SK-N-SH treated with all-trans-retinoic acid at 6 μM for 48 hours (cell line): ENCODE results near the gene PAXIP1.
"Not testable (repeated sequence)": the region's sequence is repeated elsewhere in the genome, so short reads cannot be mapped to it uniquely, and the experiment has no call there.

Experiments used
- ATAC-seq: fragments of 200-7000 bp; cut with Tn5 transposase; 3 replicates; pipeline ENCODE4 v1.9.1; 2020; ENCODE audit warnings: mild to moderate bottlenecking, moderate library complexity
- ARNTL ChIP-seq: fragments of 450-650 bp; formaldehyde crosslinking; IDR thresholded peaks from 2 replicates; pipeline ENCODE4 v1.5.0; 2020; ENCODE audit warnings: low read depth, mild to moderate bottlenecking, moderate library complexity, borderline replicate concordance
- BACH2 ChIP-seq: fragments of 250-450 bp; sonication (Bioruptor Pico); IDR thresholded peaks from 2 replicates; pipeline ENCODE4 v1.9.0; 2021; ENCODE audit warnings: mild to moderate bottlenecking, borderline replicate concordance
- CSDC2 ChIP-seq: fragments of 250-450 bp; sonication (Bioruptor Pico); IDR thresholded peaks from 2 replicates; pipeline ENCODE4 v1.5.0; 2020; ENCODE audit warnings: mild to moderate bottlenecking, moderate library complexity
- CSRNP3 ChIP-seq: fragments of 250-450 bp; sonication (Bioruptor Pico); IDR thresholded peaks from 2 replicates; pipeline ENCODE4 v1.5.1; 2021; ENCODE audit warnings: mild to moderate bottlenecking, moderate library complexity
- ESRRG ChIP-seq: fragments of 250-450 bp; sonication (Bioruptor Pico); IDR thresholded peaks from 2 replicates; pipeline ENCODE4 v1.6.1; 2021; ENCODE audit warnings: mild to moderate bottlenecking
- GLIS3 ChIP-seq: fragments of 250-450 bp; sonication (Bioruptor Pico); IDR thresholded peaks from 2 replicates; pipeline ENCODE4 v1.5.0; 2020; ENCODE audit warnings: mild to moderate bottlenecking, moderate library complexity
- ISL1 ChIP-seq: fragments of 250-450 bp; sonication (Bioruptor Pico); IDR thresholded peaks from 2 replicates; pipeline ENCODE4 v2.1.2; 2022; ENCODE audit warnings: mild to moderate bottlenecking, moderate library complexity
- PPARA ChIP-seq: fragments of 250-450 bp; sonication (Bioruptor Pico); IDR thresholded peaks from 2 replicates; pipeline ENCODE4 v1.5.0; 2020; ENCODE audit warnings: mild to moderate bottlenecking, borderline replicate concordance
- RARB ChIP-seq: fragments of 250-450 bp; sonication (Bioruptor Pico); IDR thresholded peaks from 2 replicates; pipeline ENCODE4 v1.8.0; 2021; ENCODE audit warnings: mild to moderate bottlenecking, moderate library complexity
- SNAI2 ChIP-seq: fragments of 250-450 bp; sonication (Bioruptor Pico); IDR thresholded peaks from 2 replicates; pipeline ENCODE4 v1.5.0; 2020; ENCODE audit warnings: mild to moderate bottlenecking, moderate library complexity
- TCF4 ChIP-seq: fragments of 250-450 bp; sonication (Bioruptor Pico); IDR thresholded peaks from 2 replicates; pipeline ENCODE4 v1.8.0; 2021; ENCODE audit warnings: mild to moderate bottlenecking, moderate library complexity, borderline replicate concordance
- TOX ChIP-seq: fragments of 250-450 bp; sonication (Bioruptor Pico); IDR thresholded peaks from 2 replicates; pipeline ENCODE4 v1.8.0; 2021; ENCODE audit warnings: mild to moderate bottlenecking, moderate library complexity, borderline replicate concordance
- ZC3H10 ChIP-seq: fragments of 250-450 bp; sonication (Bioruptor Pico); IDR thresholded peaks from 2 replicates; pipeline ENCODE4 v1.5.1; 2021; ENCODE audit warnings: mild to moderate bottlenecking, moderate library complexity
- ZFP3 ChIP-seq: fragments of 250-450 bp; sonication (Bioruptor Pico); IDR thresholded peaks from 2 replicates; pipeline ENCODE4 v1.5.0; 2020; ENCODE audit warnings: mild to moderate bottlenecking, moderate library complexity
- ZFP30 ChIP-seq: fragments of 450-650 bp; formaldehyde crosslinking; IDR thresholded peaks from 2 replicates; pipeline ENCODE4 v1.5.0; 2022; ENCODE audit warnings: mild to moderate bottlenecking, moderate library complexity
- ZNF70 ChIP-seq: fragments of 450-650 bp; formaldehyde crosslinking; IDR thresholded peaks from 2 replicates; pipeline ENCODE4 v1.5.0; 2020; ENCODE audit warnings: mild to moderate bottlenecking, moderate library complexity
- ZNF8 ChIP-seq: fragments of 450-650 bp; formaldehyde crosslinking; IDR thresholded peaks from 2 replicates; pipeline ENCODE4 v1.5.0; 2020; ENCODE audit warnings: mild to moderate bottlenecking, moderate library complexity
- TF ChIP-seq, protein P1 (sequence below): fragments of 250-450 bp; sonication (Bioruptor Pico); IDR thresholded peaks from 2 replicates; pipeline ENCODE4 v1.8.0; 2020; ENCODE audit warnings: mild to moderate bottlenecking, moderate library complexity, borderline replicate concordance
- TF ChIP-seq, protein P2 (sequence below): fragments of 250-450 bp; sonication (Bioruptor Pico); IDR thresholded peaks from 2 replicates; pipeline ENCODE4 v1.5.0; 2020; ENCODE audit warnings: mild to moderate bottlenecking, moderate library complexity
- TF ChIP-seq, protein P3 (sequence below): fragments of 250-450 bp; sonication (Bioruptor Pico); IDR thresholded peaks from 2 replicates; pipeline ENCODE4 v1.5.1; 2020; ENCODE audit warnings: low read depth, mild to moderate bottlenecking, moderate library complexity
- TF ChIP-seq, protein P4 (sequence below): fragments of 250-450 bp; sonication (Bioruptor Pico); IDR thresholded peaks from 2 replicates; pipeline ENCODE4 v1.8.0; 2021; ENCODE audit warnings: low read depth, mild to moderate bottlenecking, moderate library complexity, borderline replicate concordance

PAXIP1 gene

DNA sequence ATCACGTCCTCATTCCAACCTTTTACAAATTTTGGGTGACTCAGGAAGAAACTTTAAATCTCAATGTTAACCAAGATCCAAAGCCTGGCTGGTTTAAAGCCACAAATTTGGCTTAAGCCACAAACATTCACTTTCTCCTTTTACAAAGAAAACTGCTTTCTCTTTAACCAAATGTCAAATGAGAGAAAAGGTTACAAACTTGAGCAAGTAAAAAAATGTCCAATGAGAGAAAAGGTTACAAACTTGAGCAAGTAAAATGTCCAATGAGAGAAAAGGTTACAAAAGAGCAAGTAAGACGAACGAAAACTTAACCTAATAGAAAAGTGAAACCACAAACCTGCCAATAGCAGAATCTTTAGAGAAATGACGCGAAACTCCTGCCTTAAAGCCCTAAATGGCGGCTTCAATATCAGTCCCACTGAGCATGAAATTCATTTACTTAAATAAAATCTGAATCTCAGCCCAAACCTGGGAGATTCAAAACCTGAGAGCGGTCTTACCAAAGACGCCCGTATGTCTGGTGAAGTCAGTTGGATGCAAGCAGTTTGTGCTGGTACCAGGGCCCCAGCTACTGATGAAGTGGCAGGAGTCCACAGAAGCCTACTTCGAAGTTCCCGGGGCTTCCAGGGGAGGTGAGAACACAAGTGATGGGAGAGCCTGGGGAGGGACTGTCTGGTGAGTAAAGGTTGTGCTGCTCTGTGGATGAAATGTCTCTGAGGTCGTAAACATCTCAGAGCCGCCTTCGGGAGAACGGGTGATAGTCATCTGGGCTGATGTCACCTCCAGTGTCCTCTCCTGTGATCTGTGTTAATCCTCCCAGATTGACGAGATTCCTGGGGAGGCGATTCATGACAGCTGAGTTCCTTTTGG is 74.6 kb downstream of the PAXIP1 start (continued):
- TF ChIP-seq, protein P1, sequence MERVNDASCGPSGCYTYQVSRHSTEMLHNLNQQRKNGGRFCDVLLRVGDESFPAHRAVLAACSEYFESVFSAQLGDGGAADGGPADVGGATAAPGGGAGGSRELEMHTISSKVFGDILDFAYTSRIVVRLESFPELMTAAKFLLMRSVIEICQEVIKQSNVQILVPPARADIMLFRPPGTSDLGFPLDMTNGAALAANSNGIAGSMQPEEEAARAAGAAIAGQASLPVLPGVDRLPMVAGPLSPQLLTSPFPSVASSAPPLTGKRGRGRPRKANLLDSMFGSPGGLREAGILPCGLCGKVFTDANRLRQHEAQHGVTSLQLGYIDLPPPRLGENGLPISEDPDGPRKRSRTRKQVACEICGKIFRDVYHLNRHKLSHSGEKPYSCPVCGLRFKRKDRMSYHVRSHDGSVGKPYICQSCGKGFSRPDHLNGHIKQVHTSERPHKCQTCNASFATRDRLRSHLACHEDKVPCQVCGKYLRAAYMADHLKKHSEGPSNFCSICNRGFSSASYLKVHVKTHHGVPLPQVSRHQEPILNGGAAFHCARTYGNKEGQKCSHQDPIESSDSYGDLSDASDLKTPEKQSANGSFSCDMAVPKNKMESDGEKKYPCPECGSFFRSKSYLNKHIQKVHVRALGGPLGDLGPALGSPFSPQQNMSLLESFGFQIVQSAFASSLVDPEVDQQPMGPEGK (CRISPR knock-in tag), result no peak

GRCh38 chr7:154927624-154928125 is 75.2 kb downstream of the PAXIP1 start:
- TF ChIP-seq ZC3H10 (CRISPR knock-in tag), result no peak
- TF ChIP-seq CSDC2 (CRISPR knock-in tag), result 0 out of 2 replicates have a peak, but pooled peaks have one; percentile 47
- peak; percentile 87 for ATAC-seq

- not testable (repeated sequence) for ATAC-seq
Observed at GRCh38 chr7:154922472-154922871, 80.5 kb downstream of the PAXIP1 start.

DNA sequence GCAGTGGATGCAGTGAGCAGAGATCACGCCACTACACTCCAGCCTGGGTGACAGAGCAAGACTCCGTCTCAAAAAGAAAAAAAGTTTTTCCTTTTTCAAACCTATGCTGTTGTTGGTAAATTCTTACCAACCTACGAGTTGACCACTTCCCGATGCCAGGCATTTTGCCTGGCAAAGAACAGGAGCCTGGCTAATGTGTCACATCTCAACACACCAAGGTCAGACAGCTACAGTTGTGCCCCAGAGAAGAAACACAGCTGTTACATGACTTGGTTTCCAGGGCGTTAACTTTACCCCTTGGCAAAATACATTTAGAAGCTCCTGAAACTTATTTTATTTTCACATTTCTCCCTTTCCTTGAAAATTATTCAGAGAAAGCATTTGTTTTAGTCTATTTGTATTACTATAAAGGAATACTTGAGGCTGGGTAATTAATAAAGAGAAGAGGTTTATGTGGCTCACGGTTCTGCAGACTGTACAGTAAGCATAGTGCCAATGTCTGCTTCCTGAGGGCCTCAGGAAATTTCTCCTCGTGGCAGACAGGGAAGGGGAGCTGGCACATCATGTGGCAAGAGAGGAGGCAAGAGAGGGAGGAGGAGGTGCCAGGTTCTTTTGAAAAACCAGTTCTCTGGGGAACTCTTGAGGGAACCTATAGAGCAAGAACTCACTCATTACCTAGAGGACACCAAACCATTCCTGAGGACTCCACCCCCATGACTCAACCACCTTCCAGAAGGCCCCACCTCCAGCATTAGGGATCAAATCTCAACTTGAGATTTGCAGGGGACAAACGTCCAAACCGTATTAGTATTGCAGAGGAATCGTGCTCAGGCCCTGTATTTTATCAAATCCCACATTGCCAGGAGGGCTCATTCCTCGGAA is 83.3 kb downstream of the PAXIP1 start:
- TF ChIP-seq TOX (CRISPR knock-in tag), result no peak
- TF ChIP-seq ESRRG (CRISPR knock-in tag), result no peak
- no peak for TF ChIP-seq TCF4 (CRISPR knock-in tag)
- no peak for TF ChIP-seq RARB (CRISPR knock-in tag)
- no peak for TF ChIP-seq SNAI2 (CRISPR knock-in tag)
- TF ChIP-seq, protein P2, sequence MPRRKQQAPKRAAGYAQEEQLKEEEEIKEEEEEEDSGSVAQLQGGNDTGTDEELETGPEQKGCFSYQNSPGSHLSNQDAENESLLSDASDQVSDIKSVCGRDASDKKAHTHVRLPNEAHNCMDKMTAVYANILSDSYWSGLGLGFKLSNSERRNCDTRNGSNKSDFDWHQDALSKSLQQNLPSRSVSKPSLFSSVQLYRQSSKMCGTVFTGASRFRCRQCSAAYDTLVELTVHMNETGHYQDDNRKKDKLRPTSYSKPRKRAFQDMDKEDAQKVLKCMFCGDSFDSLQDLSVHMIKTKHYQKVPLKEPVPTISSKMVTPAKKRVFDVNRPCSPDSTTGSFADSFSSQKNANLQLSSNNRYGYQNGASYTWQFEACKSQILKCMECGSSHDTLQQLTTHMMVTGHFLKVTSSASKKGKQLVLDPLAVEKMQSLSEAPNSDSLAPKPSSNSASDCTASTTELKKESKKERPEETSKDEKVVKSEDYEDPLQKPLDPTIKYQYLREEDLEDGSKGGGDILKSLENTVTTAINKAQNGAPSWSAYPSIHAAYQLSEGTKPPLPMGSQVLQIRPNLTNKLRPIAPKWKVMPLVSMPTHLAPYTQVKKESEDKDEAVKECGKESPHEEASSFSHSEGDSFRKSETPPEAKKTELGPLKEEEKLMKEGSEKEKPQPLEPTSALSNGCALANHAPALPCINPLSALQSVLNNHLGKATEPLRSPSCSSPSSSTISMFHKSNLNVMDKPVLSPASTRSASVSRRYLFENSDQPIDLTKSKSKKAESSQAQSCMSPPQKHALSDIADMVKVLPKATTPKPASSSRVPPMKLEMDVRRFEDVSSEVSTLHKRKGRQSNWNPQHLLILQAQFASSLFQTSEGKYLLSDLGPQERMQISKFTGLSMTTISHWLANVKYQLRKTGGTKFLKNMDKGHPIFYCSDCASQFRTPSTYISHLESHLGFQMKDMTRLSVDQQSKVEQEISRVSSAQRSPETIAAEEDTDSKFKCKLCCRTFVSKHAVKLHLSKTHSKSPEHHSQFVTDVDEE (CRISPR knock-in tag), result no peak
- no peak for TF ChIP-seq BACH2 (CRISPR knock-in tag)
- TF ChIP-seq, protein P3, sequence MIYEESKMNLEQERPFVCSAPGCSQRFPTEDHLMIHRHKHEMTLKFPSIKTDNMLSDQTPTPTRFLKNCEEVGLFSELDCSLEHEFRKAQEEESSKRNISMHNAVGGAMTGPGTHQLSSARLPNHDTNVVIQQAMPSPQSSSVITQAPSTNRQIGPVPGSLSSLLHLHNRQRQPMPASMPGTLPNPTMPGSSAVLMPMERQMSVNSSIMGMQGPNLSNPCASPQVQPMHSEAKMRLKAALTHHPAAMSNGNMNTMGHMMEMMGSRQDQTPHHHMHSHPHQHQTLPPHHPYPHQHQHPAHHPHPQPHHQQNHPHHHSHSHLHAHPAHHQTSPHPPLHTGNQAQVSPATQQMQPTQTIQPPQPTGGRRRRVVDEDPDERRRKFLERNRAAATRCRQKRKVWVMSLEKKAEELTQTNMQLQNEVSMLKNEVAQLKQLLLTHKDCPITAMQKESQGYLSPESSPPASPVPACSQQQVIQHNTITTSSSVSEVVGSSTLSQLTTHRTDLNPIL (CRISPR knock-in tag), result no peak
- TF ChIP-seq GLIS3 (CRISPR knock-in tag), result no peak
- TF ChIP-seq, protein P4, sequence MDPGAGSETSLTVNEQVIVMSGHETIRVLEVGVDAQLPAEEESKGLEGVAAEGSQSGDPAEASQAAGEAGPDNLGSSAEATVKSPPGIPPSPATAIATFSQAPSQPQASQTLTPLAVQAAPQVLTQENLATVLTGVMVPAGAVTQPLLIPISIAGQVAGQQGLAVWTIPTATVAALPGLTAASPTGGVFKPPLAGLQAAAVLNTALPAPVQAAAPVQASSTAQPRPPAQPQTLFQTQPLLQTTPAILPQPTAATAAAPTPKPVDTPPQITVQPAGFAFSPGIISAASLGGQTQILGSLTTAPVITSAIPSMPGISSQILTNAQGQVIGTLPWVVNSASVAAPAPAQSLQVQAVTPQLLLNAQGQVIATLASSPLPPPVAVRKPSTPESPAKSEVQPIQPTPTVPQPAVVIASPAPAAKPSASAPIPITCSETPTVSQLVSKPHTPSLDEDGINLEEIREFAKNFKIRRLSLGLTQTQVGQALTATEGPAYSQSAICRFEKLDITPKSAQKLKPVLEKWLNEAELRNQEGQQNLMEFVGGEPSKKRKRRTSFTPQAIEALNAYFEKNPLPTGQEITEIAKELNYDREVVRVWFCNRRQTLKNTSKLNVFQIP (CRISPR knock-in tag), result no peak
- no peak for TF ChIP-seq ZNF70 (CRISPR knock-in tag)
- TF ChIP-seq, protein P1 (CRISPR knock-in tag), result no peak
- no peak for TF ChIP-seq ISL1
- TF ChIP-seq PPARA, result no peak
- TF ChIP-seq ZNF8, result no peak
- no peak for TF ChIP-seq ZC3H10 (CRISPR knock-in tag)
- no peak for TF ChIP-seq ZFP30 (CRISPR knock-in tag)
- no peak for TF ChIP-seq ZFP3 (CRISPR knock-in tag)
- no peak for TF ChIP-seq CSRNP3 (CRISPR knock-in tag)
- no peak for TF ChIP-seq ARNTL (CRISPR knock-in tag)
- no peak for ATAC-seq
